Ectodermal cell (in vitro differentiated cells): Measurements from ENCODE around the gene TIMP2.
A peak's percentile ranks its signal among the peaks of the same experiment; 100 is the strongest.

Source experiments
- H3K27ac ChIP-seq: 2 replicates; pipeline ENCODE4 v1.7.0; 2013; ENCODE audit warnings: mild to moderate bottlenecking, low read depth, low read length; ENCODE audit not compliant: insufficient read depth, poor library complexity, severe bottlenecking
- H3K27me3 ChIP-seq: 2 replicates; pipeline ENCODE4 v1.7.0; 2013; ENCODE audit warnings: mild to moderate bottlenecking, low read length; ENCODE audit not compliant: insufficient read depth, control insufficient read depth, poor library complexity, severe bottlenecking
- H3K36me3 ChIP-seq: one replicate; pipeline ENCODE4 v1.7.0; 2013; ENCODE audit warnings: low read length; ENCODE audit not compliant: control insufficient read depth, insufficient read depth
- H3K4me1 ChIP-seq: one replicate; pipeline ENCODE4 v1.7.0; 2013; ENCODE audit warnings: low read length; ENCODE audit not compliant: control insufficient read depth, insufficient read depth
- H3K4me3 ChIP-seq: 2 replicates; pipeline ENCODE4 v1.7.0; 2013; ENCODE audit warnings: low read depth, low read length, control low read depth; ENCODE audit not compliant: insufficient read depth
- H3K9me3 ChIP-seq: 2 replicates; pipeline ENCODE4 v1.7.0; 2013; ENCODE audit warnings: mild to moderate bottlenecking, low read length, moderate library complexity; ENCODE audit not compliant: control insufficient read depth
- WGBS, 2 experiments: methylation state at CpG; one replicate each; pipeline ENCODE4 v1.1.7; 2013; ENCODE audit warnings: missing lambda C conversion rate in 2 of 2; 5-methylcytosine and 5-hydroxymethylcytosine counted together

The TIMP2 gene

GRCh38 chr17:78826836-78827509, 98.2 kb downstream of the TIMP2 start:
- Histone ChIP-seq H3K4me3 (no peak overlapping the region), H3K9me3 (no peaks in the 10 kb centered on the region), H3K4me1 (peaks cover 6% of the 10 kb centered on the region), H3K27ac (no peak overlapping the region), H3K36me3 (peaks cover 36% of the 10 kb centered on the region), H3K27me3 (no peaks in the 10 kb centered on the region)
- 94 to 96% methylated on average over 21 of the region's 21 CpGs for WGBS, 2 experiments

- no peaks in the 10 kb centered on the region for H3K9me3 ChIP-seq
- H3K4me3 ChIP-seq, result no peak overlapping the region
- H3K27me3 ChIP-seq, result no peaks in the 10 kb centered on the region
- H3K36me3 ChIP-seq, result peaks cover 33% of the 10 kb centered on the region
- H3K27ac ChIP-seq, result no peak overlapping the region
- peaks cover 6% of the 10 kb centered on the region for H3K4me1 ChIP-seq
- 96 to 98% methylated on average over 5 of the region's 5 CpGs for WGBS, 2 experiments
Observed at GRCh38 chr17:78826421-78826820, 98.8 kb downstream of the TIMP2 start.

GRCh38 chr17:78825696-78826095, 99.5 kb downstream of the TIMP2 start:
- Histone ChIP-seq H3K27ac (no peak overlapping the region), H3K36me3 (peaks cover 31% of the 10 kb centered on the region), H3K4me1 (peaks cover 6% of the 10 kb centered on the region), H3K27me3 (no peaks in the 10 kb centered on the region), H3K4me3 (no peak overlapping the region), H3K9me3 (no peaks in the 10 kb centered on the region)
- WGBS, 2 experiments, result 94 to 95% methylated on average over 6 of the region's 6 CpGs

GRCh38 chr17:78824240-78824639, 100.9 kb downstream of the TIMP2 start:
- H3K27ac ChIP-seq, result no peak overlapping the region
- peaks cover 42% of the 10 kb centered on the region for H3K36me3 ChIP-seq
- H3K9me3 ChIP-seq, result no peaks in the 10 kb centered on the region
- H3K4me3 ChIP-seq, result no peak overlapping the region
- H3K27me3 ChIP-seq, result no peaks in the 10 kb centered on the region
- WGBS, 2 experiments, result 89 to 93% methylated on average over 7 of the region's 7 CpGs
- H3K4me1 ChIP-seq, result peaks cover 6% of the 10 kb centered on the region

GRCh38 chr17:78823282-78824046, 101.7 kb downstream of the TIMP2 start:
- H3K4me3 ChIP-seq, result no peak overlapping the region
- H3K27me3 ChIP-seq, result no peaks in the 10 kb centered on the region
- WGBS, 2 experiments, result 55 to 74% methylated on average over 14 of the region's 14 CpGs
- H3K36me3 ChIP-seq, result peaks cover 49% of the 10 kb centered on the region
- H3K9me3 ChIP-seq, result no peaks in the 10 kb centered on the region
- no peak overlapping the region for H3K27ac ChIP-seq
- H3K4me1 ChIP-seq, result peaks cover 6% of the 10 kb centered on the region

- H3K27me3 ChIP-seq, result no peaks in the 10 kb centered on the region
- H3K36me3 ChIP-seq, result peaks cover 51% of the 10 kb centered on the region
- H3K4me1 ChIP-seq, result peaks cover 6% of the 10 kb centered on the region
- no peaks in the 10 kb centered on the region for H3K9me3 ChIP-seq
- whole genome bisulfite sequencing, 2 experiments, result 92 to 94% methylated on average over 14 of the region's 14 CpGs
- no peak overlapping the region for H3K4me3 ChIP-seq
- H3K27ac ChIP-seq, result peak overlapping the region; percentile 36
Observed at GRCh38 chr17:78822552-78822951, 102.6 kb downstream of the TIMP2 start.

GRCh38 chr17:78821961-78822360, 103.2 kb downstream of the TIMP2 start:
- Histone ChIP-seq H3K27ac (no peak overlapping the region), H3K4me1 (peaks cover 6% of the 10 kb centered on the region), H3K4me3 (no peak overlapping the region), H3K27me3 (no peaks in the 10 kb centered on the region), H3K36me3 (peaks cover 55% of the 10 kb centered on the region), H3K9me3 (no peaks in the 10 kb centered on the region)
- WGBS, 2 experiments, result 92 to 93% methylated on average over 8 of the region's 8 CpGs

- H3K4me3 ChIP-seq, result no peak overlapping the region
- peaks cover 6% of the 10 kb centered on the region for H3K4me1 ChIP-seq
- no peak overlapping the region for H3K27ac ChIP-seq
- no peaks in the 10 kb centered on the region for H3K9me3 ChIP-seq
- 91 to 93% methylated on average over 13 of the region's 13 CpGs for WGBS, 2 experiments
- peaks cover 47% of the 10 kb centered on the region for H3K36me3 ChIP-seq
- H3K27me3 ChIP-seq, result no peaks in the 10 kb centered on the region
Observed at GRCh38 chr17:78820841-78821240, 104.3 kb downstream of the TIMP2 start.

GRCh38 chr17:78819806-78820792, 105.1 kb downstream of the TIMP2 start:
- 94 to 95% methylated on average over 18 of the region's 18 CpGs for WGBS, 2 experiments
- H3K4me3 ChIP-seq, result no peak overlapping the region
- peaks cover 50% of the 10 kb centered on the region for H3K36me3 ChIP-seq

GRCh38 chr17:78819402-78819801, 105.8 kb downstream of the TIMP2 start:
- Histone ChIP-seq H3K36me3 (peaks cover 45% of the 10 kb centered on the region), H3K27ac (no peak overlapping the region), H3K4me3 (no peak overlapping the region), H3K27me3 (no peaks in the 10 kb centered on the region), H3K9me3 (no peaks in the 10 kb centered on the region), H3K4me1 (peaks cover 6% of the 10 kb centered on the region)
- 95 to 96% methylated on average over 8 of the region's 8 CpGs for WGBS, 2 experiments

More at GRCh38 chr17:78819806-78820792, 105.1 kb downstream of the TIMP2 start:
- H3K9me3 ChIP-seq, result no peaks in the 10 kb centered on the region
- no peak overlapping the region for H3K27ac ChIP-seq
- peaks cover 6% of the 10 kb centered on the region for H3K4me1 ChIP-seq
- H3K27me3 ChIP-seq, result no peaks in the 10 kb centered on the region
